H9 (cell line): Measurements from ENCODE around the gene LPP. TPM values are rescaled to one million over a fixed set of nuclear protein-coding genes. Genes with fewer than 3 reads are reported as not detected.
A peak's percentile ranks its signal among the peaks of the same experiment; 100 is the strongest.

Source experiments
- DNase-seq: peaks from one replicate; pipeline ENCODE4 v3.0.0-alpha.2; 2017
- H2AFZ ChIP-seq: one replicate; pipeline ENCODE4 v1.6.1; 2013; ENCODE audit warnings: mild to moderate bottlenecking, low read length, control low read depth, moderate library complexity
- H2AK5ac ChIP-seq: 2 replicates; pipeline ENCODE4 v1.6.1; 2013; ENCODE audit warnings: low read length, control low read depth, mixed read lengths; ENCODE audit not compliant: insufficient read length
- H2BK120ac ChIP-seq: one replicate; pipeline ENCODE4 v1.6.1; 2013; ENCODE audit warnings: low read depth, mild to moderate bottlenecking, low read length, control low read depth, inconsistent platforms; ENCODE audit not compliant: poor library complexity, severe bottlenecking
- H2BK12ac ChIP-seq: 2 replicates; pipeline ENCODE4 v1.6.1; 2013; ENCODE audit warnings: low read length, control low read depth, mixed read lengths, low read depth; ENCODE audit not compliant: insufficient read length
- H2BK15ac ChIP-seq: 2 replicates; pipeline ENCODE4 v1.6.1; 2013; ENCODE audit warnings: low read depth, low read length, control low read depth
- H2BK20ac ChIP-seq: one replicate; pipeline ENCODE4 v1.6.1; 2013; ENCODE audit warnings: low read depth, mild to moderate bottlenecking, low read length, control low read depth, inconsistent platforms; ENCODE audit not compliant: poor library complexity, severe bottlenecking
- H2BK5ac ChIP-seq: 2 replicates; pipeline ENCODE4 v1.6.1; 2013; ENCODE audit warnings: low read length, control low read depth, mixed read lengths; ENCODE audit not compliant: insufficient read length
- H3K14ac ChIP-seq: 2 replicates; pipeline ENCODE4 v1.6.1; 2013; ENCODE audit warnings: low read length, control low read depth; ENCODE audit not compliant: insufficient read depth
- H3K18ac ChIP-seq: 2 replicates; pipeline ENCODE4 v1.6.1; 2013; ENCODE audit warnings: low read depth, mild to moderate bottlenecking, mixed read lengths, low read length, control low read depth; ENCODE audit not compliant: insufficient read length
- H3K23ac ChIP-seq: 2 replicates; pipeline ENCODE4 v1.6.1; 2013; ENCODE audit warnings: low read length, control low read depth, mixed read lengths, low read depth; ENCODE audit not compliant: insufficient read length
- H3K23me2 ChIP-seq: 2 replicates; pipeline ENCODE4 v1.6.1; 2013; ENCODE audit warnings: low read depth, mild to moderate bottlenecking, mixed read lengths, low read length, control low read depth; ENCODE audit not compliant: insufficient read length, poor library complexity, severe bottlenecking
- H3K27ac ChIP-seq: 2 replicates; pipeline ENCODE4 v1.5.1; 2013; ENCODE audit warnings: low read length, control low read depth, mixed read lengths, low read depth; ENCODE audit not compliant: insufficient read length
- H3K27me3 ChIP-seq: 2 replicates; pipeline ENCODE4 v1.6.1; 2013; ENCODE audit warnings: low read length, control low read depth, inconsistent platforms; ENCODE audit not compliant: insufficient read depth
- H3K4ac ChIP-seq: 2 replicates; pipeline ENCODE4 v1.6.1; 2013; ENCODE audit warnings: low read depth, mild to moderate bottlenecking, control low read depth, inconsistent platforms, low read length, moderate library complexity
- H3K4me1 ChIP-seq: 2 replicates; pipeline ENCODE4 v1.6.1; 2013; ENCODE audit warnings: low read length, control low read depth, inconsistent platforms; ENCODE audit not compliant: insufficient read depth
- H3K4me2 ChIP-seq: 2 replicates; pipeline ENCODE4 v1.6.1; 2013; ENCODE audit warnings: low read length, control low read depth, mixed read lengths; ENCODE audit not compliant: insufficient read length, insufficient read depth
- H3K56ac ChIP-seq: 2 replicates; pipeline ENCODE4 v1.6.1; 2013; ENCODE audit warnings: low read depth, mild to moderate bottlenecking, mixed read lengths, low read length, control low read depth; ENCODE audit not compliant: insufficient read length
- H3K79me1 ChIP-seq: 2 replicates; pipeline ENCODE4 v1.6.1; 2013; ENCODE audit warnings: low read depth, mild to moderate bottlenecking, moderate library complexity, low read length, control low read depth, inconsistent platforms; ENCODE audit not compliant: insufficient read depth, poor library complexity, severe bottlenecking
- H3K79me2 ChIP-seq: 2 replicates; pipeline ENCODE4 v1.6.1; 2013; ENCODE audit warnings: low read length, control low read depth, inconsistent platforms; ENCODE audit not compliant: insufficient read depth
- H3K9ac ChIP-seq: 2 replicates; pipeline ENCODE4 v1.6.1; 2013; ENCODE audit warnings: low read length, control low read depth, mixed read lengths; ENCODE audit not compliant: insufficient read length; ENCODE audit errors: extremely low read depth
- H3K9me3 ChIP-seq: one replicate; pipeline ENCODE4 v1.6.1; 2013; ENCODE audit warnings: low read depth, low read length, inconsistent platforms; ENCODE audit not compliant: control insufficient read depth
- H3T11ph ChIP-seq: one replicate; pipeline ENCODE4 v1.6.1; 2013; ENCODE audit warnings: mild to moderate bottlenecking, low read length, control low read depth, inconsistent platforms
- H4K20me1 ChIP-seq: one replicate; pipeline ENCODE4 v1.6.1; 2013; ENCODE audit not compliant: control insufficient read depth, insufficient read length, insufficient read depth
- H4K5ac ChIP-seq: 2 replicates; pipeline ENCODE4 v1.6.1; 2013; ENCODE audit warnings: low read depth, mild to moderate bottlenecking, mixed read lengths, low read length, control low read depth; ENCODE audit not compliant: insufficient read length
- H4K8ac ChIP-seq: replicated peaks from 2 replicates; pipeline ENCODE4 v1.6.1; 2013; ENCODE audit warnings: low read length, control low read depth, mixed read lengths, low read depth; ENCODE audit not compliant: insufficient read length
- H4K91ac ChIP-seq: 2 replicates; pipeline ENCODE4 v1.6.1; 2013; ENCODE audit warnings: low read depth, mild to moderate bottlenecking, moderate library complexity, mixed read lengths, low read length, control low read depth; ENCODE audit not compliant: insufficient read length
- H3K27ac Mint-ChIP-seq, 3 experiments: 2 replicates in 2 of 3; 3 replicates in 1 of 3; pipeline ENCODE4 v1.8.0; 2020 to 2021; ENCODE audit warnings: mixed read lengths in 3 of 3, mild to moderate bottlenecking in 1 of 3, moderate library complexity in 1 of 3
- H3K27me3 Mint-ChIP-seq: 2 replicates; pipeline ENCODE4 v1.8.0; 2021; ENCODE audit warnings: low read depth, mild to moderate bottlenecking, moderate library complexity, mixed read lengths
- H3K36me3 Mint-ChIP-seq, 3 experiments: 2 replicates in 2 of 3; 3 replicates in 1 of 3; pipeline ENCODE4 v1.8.0; 2020 to 2021; ENCODE audit warnings: low read depth in 3 of 3, mixed read lengths in 3 of 3; ENCODE audit not compliant: insufficient read depth in 1 of 3
- H3K4me1 Mint-ChIP-seq, 2 experiments: 2 replicates each; pipeline ENCODE4 v1.8.0; 2020; ENCODE audit warnings: mixed read lengths in 2 of 2
- H3K4me3 Mint-ChIP-seq, 2 experiments: 2 replicates in 1 of 2; 3 replicates in 1 of 2; pipeline ENCODE4 v1.8.0; 2020 to 2021; ENCODE audit warnings: mild to moderate bottlenecking in 2 of 2, mixed read lengths in 2 of 2, moderate library complexity in 1 of 2
- H3K9me3 Mint-ChIP-seq, 2 experiments: 2 replicates in 1 of 2; 3 replicates in 1 of 2; pipeline ENCODE4 v1.8.0; 2020; ENCODE audit warnings: mild to moderate bottlenecking in 2 of 2, mixed read lengths in 2 of 2, moderate library complexity in 1 of 2
- CTCF ChIP-seq: fragments of 200-600 bp; sonication (generic); conservative IDR thresholded peaks from 3 replicates; pipeline ENCODE4 v1.8.0; 2021; ENCODE audit warnings: antibody characterized with exemption, mild to moderate bottlenecking
- WGBS: extraction: QIAGEN DNeasy Blood & Tissue Kit; methylation state at CpG from one replicate; pipeline ENCODE4 v1.1.7; 2013; ENCODE audit warnings: missing lambda C conversion rate, low lambda C conversion rate, mixed read lengths; ENCODE audit not compliant: insufficient read length; ENCODE audit errors: extremely low coverage; 5-methylcytosine and 5-hydroxymethylcytosine counted together
- total RNA-seq: library from RNA; stranded (reverse); gene quantifications from 2 replicates; pipeline ENCODE4 v1.2.1, GENCODE V29; 2021

The LPP gene
- total RNA-seq, 1 experiment from 2014 or later: 64.6 TPM

- no peaks in the 10 kb centered on the region for H3K9me3 Mint-ChIP-seq
- H3K27ac Mint-ChIP-seq: peak overlapping the region in 1 of 3 experiments; percentile 14; a peak in 3 of 7 replicates
- no peak overlapping the region for H3T11ph ChIP-seq
- H2BK20ac ChIP-seq: no peak overlapping the region
- no peak overlapping the region for H3K23ac ChIP-seq
- no peak overlapping the region for H3K4me3 Mint-ChIP-seq
- H3K36me3 Mint-ChIP-seq: no peaks in the 10 kb centered on the region
- no peak overlapping the region for H3K14ac ChIP-seq
- no peaks in the 10 kb centered on the region for H3K79me2 ChIP-seq
- H3K9ac ChIP-seq: no peak overlapping the region
- no peak overlapping the region for H2AK5ac ChIP-seq
- H3K27ac ChIP-seq: no peak overlapping the region
- H3K23me2 ChIP-seq: no peaks in the 10 kb centered on the region
- peak; percentile 38; the same call in 2 of the 3 replicates for TF ChIP-seq CTCF
- H2BK15ac ChIP-seq: no peak overlapping the region
- no peak overlapping the region for H3K4ac ChIP-seq
- H4K5ac ChIP-seq: no peak overlapping the region
- H3K4me1 ChIP-seq: no peaks in the 10 kb centered on the region
- H2BK5ac ChIP-seq: no peak overlapping the region
- H3K4me1 Mint-ChIP-seq: peaks cover 3 to 8% of the 10 kb centered on the region in 2 experiments; a peak in 3 of 4 replicates
- H3K56ac ChIP-seq: no peak overlapping the region
- no peaks in the 10 kb centered on the region for H3K27me3 ChIP-seq
- H4K20me1 ChIP-seq: no peaks in the 10 kb centered on the region
- no peak overlapping the region for H2BK12ac ChIP-seq
- peak; percentile 37 for DNase-seq
- H3K4me2 ChIP-seq: no peak overlapping the region
- no peaks in the 10 kb centered on the region for H3K9me3 ChIP-seq
- H3K79me1 ChIP-seq: no peaks in the 10 kb centered on the region
- no peak overlapping the region for H4K91ac ChIP-seq
- WGBS: no CpG with 5 or more reads among the region's 8 CpGs
- H3K18ac ChIP-seq: no peak overlapping the region
- no peak overlapping the region for H2BK120ac ChIP-seq
- no peak overlapping the region for H2AFZ ChIP-seq
- no peak overlapping the region for H4K8ac ChIP-seq
- no peaks in the 10 kb centered on the region for H3K27me3 Mint-ChIP-seq
Observed at GRCh38 chr3:188573291-188573940, 419.5 kb downstream of the LPP start.
